Left ventricle myocardium inferior (tissue), 1 donor: ENCODE results near the gene CPA5. TPM values are rescaled to one million over a fixed set of nuclear protein-coding genes. Genes with fewer than 3 reads are reported as not detected.
A peak's percentile ranks its signal among the peaks of the same experiment; 100 is the strongest.

ENCODE experiments used
- DNase-seq: peaks from one replicate; pipeline ENCODE4 v3.0.0-alpha.2; 2020
- H3K27ac ChIP-seq: fragments of 200-600 bp; replicated peaks from 2 replicates; pipeline ENCODE4 v1.8.0; 2021
- H3K27me3 ChIP-seq: fragments of 200-600 bp; 2 replicates; pipeline ENCODE4 v1.8.0; 2021; ENCODE audit warnings: low read depth
- H3K36me3 ChIP-seq: fragments of 200-600 bp; 2 replicates; pipeline ENCODE4 v1.8.0; 2021
- H3K4me1 ChIP-seq: fragments of 200-600 bp; 2 replicates; pipeline ENCODE4 v1.8.0; 2021
- H3K4me3 ChIP-seq: fragments of 200-600 bp; 2 replicates; pipeline ENCODE4 v1.8.0; 2021; ENCODE audit warnings: mild to moderate bottlenecking, moderate library complexity
- H3K9me3 ChIP-seq: fragments of 200-600 bp; replicated peaks from 2 replicates; pipeline ENCODE4 v1.8.0; 2021
- CTCF ChIP-seq: fragments of 200-600 bp; IDR thresholded peaks from 2 replicates; pipeline ENCODE4 v1.8.0; 2021; ENCODE audit warnings: antibody characterized with exemption, mild to moderate bottlenecking, borderline replicate concordance
- intact Hi-C: fragments of 100-400 bp; cut with micrococcal nuclease; formaldehyde crosslinking; loops from one replicate; pipeline ENCODE4 v1.11.0; 2022
- total RNA-seq: library from RNA; stranded (reverse); fragmentation: NEBNext Ultra II Directional; extraction: Animal tissue kit (Norgen Biotek cat#: 25700); gene quantifications from one replicate; pipeline ENCODE4 v1.2.1, GENCODE V29; 2021
- donor health status: DM: no; HTN: yes; CAD: no; lungs with severe emphysema.

CPA5 gene
- total RNA-seq, 1 donor from 2014 or later, result not detected

DNA sequence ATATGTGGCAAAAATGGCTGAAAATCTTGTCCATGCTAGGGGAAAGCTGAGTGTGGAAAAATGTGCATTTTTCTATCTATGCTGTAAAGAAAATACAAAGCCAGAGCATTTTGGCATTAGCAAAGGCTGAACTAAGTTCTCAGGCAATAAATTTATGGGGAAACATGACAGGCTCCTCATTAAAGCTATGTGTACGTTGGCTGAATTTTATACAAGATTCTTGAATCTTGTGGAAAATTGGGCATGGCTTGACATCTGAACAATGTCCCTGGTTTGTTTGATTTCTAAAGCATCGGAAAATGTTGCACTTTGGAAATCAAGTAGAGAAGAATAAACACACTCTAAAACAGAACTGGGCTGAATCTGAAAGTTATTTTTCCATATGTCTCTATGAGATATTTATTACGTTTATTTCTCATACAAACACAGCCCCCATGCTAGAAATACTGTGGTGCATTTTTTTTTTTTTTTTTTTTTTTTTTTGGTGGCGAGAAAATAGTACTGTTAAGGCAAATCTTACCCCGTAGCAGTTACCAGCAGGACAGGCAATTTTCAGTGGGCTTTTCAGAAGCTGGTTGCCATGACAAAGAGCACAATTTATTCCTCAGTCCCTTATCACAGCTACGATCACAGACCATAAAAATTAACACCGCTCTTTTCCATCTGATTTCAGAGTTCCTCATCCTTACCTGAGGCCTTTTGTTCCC, 52.6 kb downstream of the CPA5 start:
- intact Hi-C loops, result no loop called here
- Histone ChIP-seq H3K27ac (no peak overlapping the region), H3K4me3 (no peak overlapping the region), H3K4me1 (peaks cover 10% of the 10 kb centered on the region), H3K36me3 (peaks cover 18% of the 10 kb centered on the region), H3K9me3 (no peaks in the 10 kb centered on the region), H3K27me3 (no peaks in the 10 kb centered on the region)
- no peak for TF ChIP-seq CTCF
- no peak for DNase-seq

DNA sequence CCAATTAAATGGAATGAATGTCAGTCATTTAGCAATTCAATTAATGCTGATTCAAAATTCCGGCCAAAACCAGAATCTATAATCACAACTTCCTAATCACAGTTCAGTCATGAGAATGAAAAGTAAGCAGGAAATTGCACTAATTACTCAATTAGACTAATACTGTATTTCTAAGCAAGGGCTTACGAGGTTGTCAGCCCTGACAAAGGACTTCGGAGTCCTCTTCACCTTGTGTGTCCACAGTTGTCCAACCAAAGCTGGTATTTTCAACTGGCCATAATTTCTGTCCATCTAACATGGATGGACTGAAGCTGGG, 53.1 kb downstream of the CPA5 start:
- TF ChIP-seq CTCF, result no peak
- intact Hi-C loops, result no loop called here
- Histone ChIP-seq H3K4me1 (peaks cover 6% of the 10 kb centered on the region), H3K4me3 (no peak overlapping the region), H3K27me3 (no peaks in the 10 kb centered on the region), H3K36me3 (peaks cover 23% of the 10 kb centered on the region), H3K27ac (no peak overlapping the region), H3K9me3 (no peaks in the 10 kb centered on the region)
- no peak for DNase-seq

GRCh38 chr7:130398526-130399090, 54.0 kb downstream of the CPA5 start:
- no peak overlapping the region for H3K27ac ChIP-seq
- H3K4me3 ChIP-seq, result no peak overlapping the region
- intact Hi-C loops, result no loop called here
- no peaks in the 10 kb centered on the region for H3K27me3 ChIP-seq
- peaks cover 29% of the 10 kb centered on the region for H3K36me3 ChIP-seq
- no peak for DNase-seq
- TF ChIP-seq CTCF, result no peak
- no peaks in the 10 kb centered on the region for H3K4me1 ChIP-seq
- H3K9me3 ChIP-seq, result no peaks in the 10 kb centered on the region

DNA sequence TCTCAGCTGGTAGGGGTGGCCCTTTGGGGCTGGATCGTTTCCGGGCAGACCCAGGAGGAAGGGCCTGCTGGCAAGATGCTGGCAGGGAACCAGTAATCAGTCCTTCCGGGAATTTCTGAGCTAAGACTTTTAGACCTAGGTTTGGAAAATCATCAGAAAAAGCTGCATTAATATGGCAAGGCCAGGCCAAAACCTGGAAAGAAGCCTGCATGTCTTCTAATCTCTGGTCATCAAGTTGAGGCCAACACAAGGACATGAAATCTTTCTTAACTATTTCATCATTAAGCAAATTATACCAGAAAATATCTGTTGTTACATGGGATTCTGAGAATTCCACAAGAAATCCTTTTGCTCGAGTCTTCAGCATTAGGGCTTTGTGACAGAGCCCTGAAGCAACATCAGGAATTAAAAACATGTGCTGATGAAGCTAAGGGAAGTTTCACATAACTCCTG, 55.5 kb downstream of the CPA5 start:
- TF ChIP-seq CTCF, result no peak
- no peaks in the 10 kb centered on the region for H3K4me1 ChIP-seq
- H3K9me3 ChIP-seq, result no peaks in the 10 kb centered on the region
- peaks cover 40% of the 10 kb centered on the region for H3K36me3 ChIP-seq
- DNase-seq, result no peak
- intact Hi-C loops, result no loop called here
- H3K4me3 ChIP-seq, result no peak overlapping the region
- H3K27me3 ChIP-seq, result no peaks in the 10 kb centered on the region
- H3K27ac ChIP-seq, result peak overlapping the region; percentile 3

DNA sequence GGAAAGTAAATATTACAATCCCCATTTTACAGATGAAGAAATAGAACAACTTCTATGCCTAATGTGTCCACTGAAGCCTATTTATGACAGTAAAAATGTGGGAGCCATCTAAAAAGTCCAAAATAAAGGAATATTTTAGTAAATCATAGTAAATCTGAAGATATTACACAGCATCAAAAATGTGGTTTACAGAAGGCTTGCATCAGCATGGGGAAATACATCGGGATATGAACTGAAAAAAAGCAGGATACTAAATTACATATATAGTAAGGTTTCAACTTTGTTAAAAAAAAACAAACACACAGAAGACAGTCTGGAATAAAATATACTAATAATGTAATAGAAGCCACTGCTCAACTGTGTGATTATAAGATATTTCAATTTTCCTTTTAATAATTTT, 56.5 kb downstream of the CPA5 start:
- no peak overlapping the region for H3K27ac ChIP-seq
- H3K4me1 ChIP-seq, result no peaks in the 10 kb centered on the region
- H3K27me3 ChIP-seq, result no peaks in the 10 kb centered on the region
- intact Hi-C loops, result no loop called here
- H3K4me3 ChIP-seq, result no peak overlapping the region
- no peak for TF ChIP-seq CTCF
- peaks cover 40% of the 10 kb centered on the region for H3K36me3 ChIP-seq
- H3K9me3 ChIP-seq, result no peaks in the 10 kb centered on the region
- no peak for DNase-seq
